K562 (cell line): ENCODE results near the gene MBD5. TPM values are rescaled to one million over a fixed set of nuclear protein-coding genes. Genes with fewer than 3 reads are reported as not detected.

Experiments
- ATAC-seq: fragments of 200-7000 bp; cut with Tn5 transposase; 3 replicates; pipeline ENCODE4 v1.9.1; 2020; ENCODE audit warnings: moderate library complexity
- BruUV-seq: library from RNA; stranded (reverse); fragments of 400-500 nt; replicated peaks from 2 replicates; lab custom pipeline; 2021; lab: Mats Ljungman, UMichigan
- CTCF ChIA-PET: fragments of 300-600 bp; formaldehyde crosslinking; extraction: SDS; loops from one replicate; lab custom pipeline; 2021; ENCODE audit warnings: low intra/inter-chr PET ratio; lab: Yijun Ruan, JAX
- POLR2A ChIA-PET: fragments of 300-600, 350-650 bp; sonication (Branson Sonifier 250); formaldehyde crosslinking; extraction: SDS; loops from one replicate; lab custom pipeline; 2021; ENCODE audit warnings: antibody characterized with exemption, inconsistent platforms; lab: Yijun Ruan, JAX
- DNase-seq, 4 experiments: peaks; one replicate each; pipeline versions ENCODE4 v3.0.0 to v3.0.0-alpha.2; 2011 to 2018; ENCODE audit warnings: low spot score in 3 of 4, mixed read lengths in 3 of 4; ENCODE audit errors: extremely low read depth in 1 of 4
- FAIRE-seq: peaks from 2 replicates; lab custom pipeline; 2011; peaks lifted over from hg19 to GRCh38; lab: Jason Lieb, UNC
- H2AFZ ChIP-seq: 2 replicates; pipeline ENCODE4 v1.6.0; 2011; ENCODE audit warnings: low read depth, low read length, control low read depth, inconsistent platforms
- H3K27ac ChIP-seq: fragments of 200-600 bp; 3 replicates; pipeline ENCODE4 v1.8.0; 2011; ENCODE audit warnings: low read depth, mild to moderate bottlenecking, control low read depth, inconsistent platforms, low read length, moderate library complexity, mixed read lengths; ENCODE audit errors: extremely low read depth
- H3K27me3 ChIP-seq, 2 experiments: fragments of 300-600 bp in 1 of 2; 2 replicates in 1 of 2; 3 replicates in 1 of 2; pipeline versions ENCODE4 v1.6.0 to v1.8.0; 2011; ENCODE audit warnings: inconsistent platforms in 2 of 2, low read length in 2 of 2, mild to moderate bottlenecking in 1 of 2, mixed read lengths in 1 of 2, moderate library complexity in 1 of 2; ENCODE audit not compliant: control insufficient read depth in 2 of 2, insufficient read depth in 2 of 2
- H3K36me3 ChIP-seq: fragments of 300-600 bp; 3 replicates; pipeline ENCODE4 v1.8.0; 2011; ENCODE audit warnings: mild to moderate bottlenecking, low read length, inconsistent platforms; ENCODE audit not compliant: control insufficient read depth, insufficient read depth
- H3K4me1 ChIP-seq, 2 experiments: fragments of 200-600 bp in 1 of 2; replicated peaks in 1 of 2; 2 replicates in 1 of 2; 3 replicates in 1 of 2; pipeline versions ENCODE4 v1.5.1 to v1.8.0; 2011; ENCODE audit warnings: inconsistent platforms in 2 of 2, low read length in 2 of 2, mild to moderate bottlenecking in 1 of 2, mixed read lengths in 1 of 2, moderate library complexity in 1 of 2; ENCODE audit not compliant: control insufficient read depth in 2 of 2, insufficient read depth in 2 of 2
- H3K4me2 ChIP-seq: 2 replicates; pipeline ENCODE4 v1.6.1; 2011; ENCODE audit warnings: low read length, control low read depth, inconsistent platforms, mixed read lengths; ENCODE audit not compliant: insufficient read depth
- H3K4me3 ChIP-seq: fragments of 200-600 bp; sonication (generic), shearing (Covaris generic); 2 replicates; pipeline ENCODE4 v1.5.1; 2016; ENCODE audit warnings: control low read depth, inconsistent platforms
- H3K79me2 ChIP-seq: fragments of 200-600 bp; 3 replicates; pipeline ENCODE4 v1.8.0; 2011; ENCODE audit warnings: low read length, inconsistent platforms; ENCODE audit not compliant: control insufficient read depth, insufficient read depth
- H3K9ac ChIP-seq, 2 experiments: 2 replicates each; pipeline versions ENCODE4 v1.6.0 to v1.6.1; 2011; ENCODE audit warnings: low read depth in 2 of 2, low read length in 2 of 2, control low read depth in 1 of 2, inconsistent platforms in 1 of 2, mild to moderate bottlenecking in 1 of 2, mixed read lengths in 1 of 2; ENCODE audit not compliant: insufficient read depth in 1 of 2
- H3K9me1 ChIP-seq: one replicate; pipeline ENCODE4 v1.6.0; 2011; ENCODE audit warnings: inconsistent platforms, mild to moderate bottlenecking, low read length, moderate library complexity; ENCODE audit not compliant: control insufficient read depth, insufficient read depth
- H3K9me3 ChIP-seq: replicated peaks from 2 replicates; pipeline ENCODE4 v1.5.1; 2011; ENCODE audit warnings: low read depth, low read length, inconsistent platforms; ENCODE audit not compliant: control insufficient read depth, insufficient read depth
- H4K20me1 ChIP-seq: replicated peaks from 2 replicates; pipeline ENCODE4 v1.6.1; 2011; ENCODE audit warnings: low read length, inconsistent platforms, mixed read lengths; ENCODE audit not compliant: control insufficient read depth, insufficient read depth
- BRD4 ChIP-seq: fragments of 200-600 bp; sonication (generic); IDR thresholded peaks from 2 replicates; pipeline ENCODE4 v1.6.1; 2017; ENCODE audit warnings: inconsistent platforms
- LEF1 ChIP-seq: fragments of 450-650 bp; IDR thresholded peaks from 2 replicates; pipeline ENCODE4 v1.6.1; 2016; ENCODE audit warnings: mild to moderate bottlenecking
- MAFK ChIP-seq: IDR thresholded peaks from 2 replicates; pipeline ENCODE4 v1.6.1; 2011; ENCODE audit warnings: low read length, improper control_type of control experiment
- SNRNP70 ChIP-seq: fragments of 200-400 bp; formaldehyde crosslinking; optimal IDR thresholded peaks from 2 replicates; pipeline ENCODE3; 2017; ENCODE audit warnings: low read depth, low read length
- ZBTB11 ChIP-seq, 3 experiments: fragments of 200-800 bp in 1 of 3; fragments of 250-450 bp in 1 of 3; fragments of 450-650 bp in 1 of 3; sonication (Bioruptor Pico) in 1 of 3; sonication (Bioruptor generic) in 1 of 3; formaldehyde crosslinking in 1 of 3; IDR thresholded peaks; 2 replicates each; pipeline versions ENCODE4 v1.6.1 to v1.8.0; 2016 to 2022; ENCODE audit warnings: mild to moderate bottlenecking in 2 of 3, missing genetic modification characterization in 2 of 3, missing compliant biosample characterization in 1 of 3, moderate library complexity in 1 of 3
- ZNF12 ChIP-seq: sonication (generic); formaldehyde crosslinking; IDR thresholded peaks from 2 replicates; pipeline ENCODE4 v1.4.0; 2020; ENCODE audit warnings: mild to moderate bottlenecking, missing genetic modification reagents
- ZNF512 ChIP-seq: IDR thresholded peaks from 2 replicates; pipeline ENCODE4 v1.6.1; 2016; ENCODE audit warnings: missing genetic modification characterization, missing compliant biosample characterization
- WGBS: fragments of 100-300 bp; shearing (Covaris generic); methylation state at CpG from one replicate; pipeline ENCODE4 v1.1.6; 2016; ENCODE audit warnings: low coverage, mixed read lengths; ENCODE audit not compliant: insufficient coverage; ENCODE audit errors: missing lambda C conversion rate; 5-methylcytosine and 5-hydroxymethylcytosine counted together
- in situ Hi-C: fragments of 300-500 bp; cut with MboI; formaldehyde crosslinking; loops from 4 replicates; pipeline ENCODE4 v1.15.0; 2018; ENCODE audit warnings: inconsistent platforms, mixed read lengths
- intact Hi-C: fragments of 100-400 bp; cut with micrococcal nuclease; formaldehyde crosslinking; loops from 2 replicates; pipeline ENCODE4 v1.14.2; 2022
- polyA plus RNA-seq, 8 experiments: library from polyadenylated mRNA; depleted of rRNA in 4 of 8; stranded (reverse) in 5 of 8; unstranded in 3 of 8; fragments of >200 nt; fragmentation: Nextera tagmentation in 2 of 8; fragmentation: Illumina TruSeq in 1 of 8; extraction: Ambion mirVana in 2 of 8; extraction: Trizol in 1 of 8; gene quantifications; 2 replicates each; pipeline versions ENCODE4 v1.2.1 to v1.2.3, GENCODE V29; 2011 to 2014; ENCODE audit warnings: inconsistent platforms in 1 of 8, missing spikeins in 1 of 8
- total RNA-seq, 7 experiments: library from RNA; depleted of rRNA in 6 of 7; stranded (reverse); fragments of >200 nt in 6 of 7; fragmentation: Illumina TruSeq in 2 of 7; extraction: Trizol in 2 of 7; gene quantifications; 2 replicates each; pipeline versions ENCODE4 v1.2.1 to v1.2.3, GENCODE V29; 2011 to 2021; ENCODE audit warnings: low replicate concordance in 1 of 7
- TF ChIP-seq, protein P1 (sequence below): fragments of 250-450 bp; sonication (Bioruptor Pico); IDR thresholded peaks from 2 replicates; pipeline ENCODE4 v1.8.0; 2022; ENCODE audit warnings: moderate library complexity, mild to moderate bottlenecking, inconsistent platforms

MBD5 gene
- total and polyA plus RNA-seq, 9 of the 15 experiments (the other 6 are each of a cell fraction or from before 2014, with no cell fraction given), result 3.4 to 14.5 (median 9.0) TPM

DNA sequence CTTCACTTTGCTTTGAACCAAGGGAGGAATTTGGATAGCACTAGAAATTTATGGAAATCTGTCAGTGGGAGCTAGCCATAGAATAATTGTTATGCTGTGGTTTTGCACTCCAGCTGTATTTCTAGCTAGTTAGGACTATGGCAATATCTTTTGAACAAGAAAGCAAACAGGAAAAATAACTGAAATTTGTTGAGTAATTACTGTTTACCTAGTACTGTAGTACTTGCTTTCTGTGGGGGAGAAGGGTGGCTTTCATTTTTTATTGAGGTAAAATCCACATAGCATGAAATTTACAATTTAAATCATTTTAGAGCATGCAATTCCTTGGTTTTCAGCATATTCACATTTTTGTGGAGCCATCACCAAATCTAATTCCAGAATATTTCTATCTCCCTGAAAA, 28.4 kb downstream of the MBD5 start (continued):
- TF ChIP-seq ZNF512 (tag) (no peak), BRD4 (no peak)
- TF ChIP-seq, protein P1, sequence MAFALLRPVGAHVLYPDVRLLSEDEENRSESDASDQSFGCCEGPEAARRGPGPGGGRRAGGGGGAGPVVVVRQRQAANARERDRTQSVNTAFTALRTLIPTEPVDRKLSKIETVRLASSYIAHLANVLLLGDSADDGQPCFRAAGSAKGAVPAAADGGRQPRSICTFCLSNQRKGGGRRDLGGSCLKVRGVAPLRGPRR (CRISPR knock-in tag), result no peak

- peaks cover 0 to 6% of the 10 kb centered on the region in 2 experiments; a peak in 1 of 5 replicates for H3K4me1 ChIP-seq
- POLR2A ChIA-PET, result no interaction called here
- intact Hi-C loops, result no loop called here
- no peak for TF ChIP-seq ZBTB11 (CRISPR knock-in tag; IDR thresholded peaks at IDR 0.05)
- TF ChIP-seq, protein P1 (CRISPR knock-in tag), result no peak
- TF ChIP-seq SNRNP70, result no peak
- no peak for TF ChIP-seq MAFK
- TF ChIP-seq LEF1, result no peak
- TF ChIP-seq ZNF12 (CRISPR knock-in tag), result no peak
- BruUV-seq, result no TSS peak
- no peak overlapping the region for H2AFZ ChIP-seq
- ATAC-seq, result no peak
- H3K9me3 ChIP-seq, result no peaks in the 10 kb centered on the region
- no peaks in the 10 kb centered on the region for H4K20me1 ChIP-seq
- FAIRE-seq, result no peak
- no peak overlapping the region for H3K9ac ChIP-seq
- WGBS, result 63% methylated on average over 3 of the region's 3 CpGs
- no peaks in the 10 kb centered on the region for H3K27me3 ChIP-seq
- H3K4me3 ChIP-seq, result no peak overlapping the region
- H3K36me3 ChIP-seq, result no peaks in the 10 kb centered on the region
- H3K79me2 ChIP-seq, result no peaks in the 10 kb centered on the region; the same call in 2 of the 3 replicates
- no peak overlapping the region for H3K4me2 ChIP-seq
- in situ Hi-C loops, result no loop called here
- H3K27ac ChIP-seq, result no peak overlapping the region
- no peak for DNase-seq
- no peaks in the 10 kb centered on the region for H3K9me1 ChIP-seq
- CTCF ChIA-PET, result no interaction called here
Measured at GRCh38 chr2:148052687-148053086, 31.8 kb downstream of the MBD5 start.
